ENCODE results near the gene LIN7A.

Gene LIN7A

GRCh38 chr12:80938397-80938796 is 663 bp upstream of the LIN7A start:
- no peak overlapping the region for H3K9ac ChIP-seq (ENCODE audit: low read depth, low read length, poor library complexity, severe bottlenecking)

GRCh38 chr12:80936642-80937390 is 918 bp downstream of the LIN7A start:
- no peaks in the 10 kb centered on the region for H3F3A ChIP-seq (ENCODE audit: low read depth)
- H4K20me1 ChIP-seq (ENCODE audit: insufficient read depth, low read length, poor library complexity, severe bottlenecking): no peaks in the 10 kb centered on the region
- no peak overlapping the region for H2AFZ ChIP-seq (ENCODE audit: low read length)
- no peaks in the 10 kb centered on the region for H3K36me3 ChIP-seq (ENCODE audit: insufficient read depth, low read length)
- H3K9me3 ChIP-seq (ENCODE audit: insufficient read depth, low read depth, low read length): no peaks in the 10 kb centered on the region
- H3K4me3 ChIP-seq (ENCODE audit: low read length, poor library complexity, severe bottlenecking): no peak overlapping the region
- H3K4me2 ChIP-seq (ENCODE audit: low read depth, low read length, poor library complexity, severe bottlenecking): no peak overlapping the region
- H3K9me2 ChIP-seq (replicated peaks; ENCODE audit: low read depth, low read length): no peaks in the 10 kb centered on the region
- no peak overlapping the region for H3K9ac ChIP-seq (ENCODE audit: low read depth, low read length, poor library complexity, severe bottlenecking)
- H3K4me1 ChIP-seq (ENCODE audit: insufficient read depth, low read length, poor library complexity, severe bottlenecking): no peaks in the 10 kb centered on the region
- no peaks in the 10 kb centered on the region for H3K27me3 ChIP-seq (ENCODE audit: insufficient read depth, low read length, poor library complexity, severe bottlenecking)
- no peaks in the 10 kb centered on the region for H3K79me2 ChIP-seq (ENCODE audit: insufficient read depth, low read length)
- TF ChIP-seq EZH2phosphoT487 (IDR thresholded peaks at IDR 0.05; ENCODE audit: borderline replicate concordance) (no peak), CTCF (conservative IDR thresholded peaks at IDR 0.05; ENCODE audit: low read length) (no peak)

More at GRCh38 chr12:80938397-80938796, 663 bp upstream of the LIN7A start:
- Histone ChIP-seq H3K9me2 (replicated peaks; ENCODE audit: low read depth, low read length) (no peaks in the 10 kb centered on the region), H3K79me2 (ENCODE audit: insufficient read depth, low read length) (no peaks in the 10 kb centered on the region), H3K4me1 (ENCODE audit: insufficient read depth, low read length, poor library complexity, severe bottlenecking) (no peaks in the 10 kb centered on the region), H3K4me3 (ENCODE audit: low read length, poor library complexity, severe bottlenecking) (no peak overlapping the region), H4K20me1 (ENCODE audit: insufficient read depth, low read length, poor library complexity, severe bottlenecking) (no peaks in the 10 kb centered on the region), H3K9me3 (ENCODE audit: insufficient read depth, low read depth, low read length) (no peaks in the 10 kb centered on the region), H3K4me2 (ENCODE audit: low read depth, low read length, poor library complexity, severe bottlenecking) (no peak overlapping the region), H3K36me3 (ENCODE audit: insufficient read depth, low read length) (no peaks in the 10 kb centered on the region), H2AFZ (ENCODE audit: low read length) (no peak overlapping the region), H3F3A (ENCODE audit: low read depth) (no peaks in the 10 kb centered on the region), H3K27me3 (ENCODE audit: insufficient read depth, low read length, poor library complexity, severe bottlenecking) (no peaks in the 10 kb centered on the region)
- TF ChIP-seq CTCF (conservative IDR thresholded peaks at IDR 0.05; ENCODE audit: low read length) (no peak), EZH2phosphoT487 (IDR thresholded peaks at IDR 0.05; ENCODE audit: borderline replicate concordance) (no peak)

GRCh38 chr12:80936353-80936641 is 1.4 kb downstream of the LIN7A start:
- no peaks in the 10 kb centered on the region for H3K36me3 ChIP-seq (ENCODE audit: insufficient read depth, low read length)
- H3K9ac ChIP-seq (ENCODE audit: low read depth, low read length, poor library complexity, severe bottlenecking): no peak overlapping the region
- H2AFZ ChIP-seq (ENCODE audit: low read length): no peak overlapping the region
- no peaks in the 10 kb centered on the region for H3K4me1 ChIP-seq (ENCODE audit: insufficient read depth, low read length, poor library complexity, severe bottlenecking)
- no peak overlapping the region for H3K4me3 ChIP-seq (ENCODE audit: low read length, poor library complexity, severe bottlenecking)
- no peaks in the 10 kb centered on the region for H3K9me2 ChIP-seq (replicated peaks; ENCODE audit: low read depth, low read length)
- H3K4me2 ChIP-seq (ENCODE audit: low read depth, low read length, poor library complexity, severe bottlenecking): no peak overlapping the region
- no peaks in the 10 kb centered on the region for H3F3A ChIP-seq (ENCODE audit: low read depth)
- no peaks in the 10 kb centered on the region for H4K20me1 ChIP-seq (ENCODE audit: insufficient read depth, low read length, poor library complexity, severe bottlenecking)
- no peaks in the 10 kb centered on the region for H3K9me3 ChIP-seq (ENCODE audit: insufficient read depth, low read depth, low read length)
- TF ChIP-seq CTCF (conservative IDR thresholded peaks at IDR 0.05; ENCODE audit: low read length): no peak
- TF ChIP-seq EZH2phosphoT487 (IDR thresholded peaks at IDR 0.05; ENCODE audit: borderline replicate concordance): no peak
- no peaks in the 10 kb centered on the region for H3K27me3 ChIP-seq (ENCODE audit: insufficient read depth, low read length, poor library complexity, severe bottlenecking)
- H3K79me2 ChIP-seq (ENCODE audit: insufficient read depth, low read length): no peaks in the 10 kb centered on the region
